ENCODE measurements around the gene MKLN1.

MKLN1 gene

DNA sequence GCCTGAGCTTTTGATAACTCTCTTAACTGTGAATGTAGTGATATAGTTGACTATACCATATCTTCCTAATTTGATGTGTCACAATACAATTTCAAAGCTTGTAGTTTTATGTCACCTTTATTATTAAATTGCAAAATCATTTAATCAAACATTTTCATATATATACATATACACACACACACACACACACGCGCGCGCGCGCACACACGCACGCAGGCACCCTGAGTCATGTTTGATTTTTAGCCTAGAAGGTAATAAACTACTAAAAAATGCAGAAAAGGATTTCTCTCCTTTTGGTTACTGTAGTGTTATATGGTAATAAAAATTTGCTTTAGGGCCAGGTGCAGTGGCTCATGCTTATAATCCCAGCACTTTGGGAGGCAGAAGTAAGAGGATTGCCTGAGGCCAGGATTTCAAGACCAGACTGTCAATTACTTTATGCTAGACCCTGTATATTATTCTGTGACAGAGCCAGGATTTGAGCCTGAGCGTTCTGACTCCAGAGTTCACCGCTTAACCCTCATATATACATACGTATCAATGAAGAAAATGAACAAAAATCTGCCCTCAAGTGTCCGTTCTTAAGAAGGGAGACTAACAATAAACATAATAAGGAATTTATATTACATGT, 139.2 kb downstream of the MKLN1 start:
- TF ChIP-seq, protein P1, sequence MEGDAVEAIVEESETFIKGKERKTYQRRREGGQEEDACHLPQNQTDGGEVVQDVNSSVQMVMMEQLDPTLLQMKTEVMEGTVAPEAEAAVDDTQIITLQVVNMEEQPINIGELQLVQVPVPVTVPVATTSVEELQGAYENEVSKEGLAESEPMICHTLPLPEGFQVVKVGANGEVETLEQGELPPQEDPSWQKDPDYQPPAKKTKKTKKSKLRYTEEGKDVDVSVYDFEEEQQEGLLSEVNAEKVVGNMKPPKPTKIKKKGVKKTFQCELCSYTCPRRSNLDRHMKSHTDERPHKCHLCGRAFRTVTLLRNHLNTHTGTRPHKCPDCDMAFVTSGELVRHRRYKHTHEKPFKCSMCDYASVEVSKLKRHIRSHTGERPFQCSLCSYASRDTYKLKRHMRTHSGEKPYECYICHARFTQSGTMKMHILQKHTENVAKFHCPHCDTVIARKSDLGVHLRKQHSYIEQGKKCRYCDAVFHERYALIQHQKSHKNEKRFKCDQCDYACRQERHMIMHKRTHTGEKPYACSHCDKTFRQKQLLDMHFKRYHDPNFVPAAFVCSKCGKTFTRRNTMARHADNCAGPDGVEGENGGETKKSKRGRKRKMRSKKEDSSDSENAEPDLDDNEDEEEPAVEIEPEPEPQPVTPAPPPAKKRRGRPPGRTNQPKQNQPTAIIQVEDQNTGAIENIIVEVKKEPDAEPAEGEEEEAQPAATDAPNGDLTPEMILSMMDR (IDR thresholded peaks at IDR 0.05; ENCODE audit: insufficient read depth, low read length, poor library complexity, severe bottlenecking) = no peak
- no peak for TF ChIP-seq EZH2phosphoT487 (conservative IDR thresholded peaks at IDR 0.05; ENCODE audit: low read length)
- Histone ChIP-seq H3F3A (ENCODE audit: insufficient read depth) (no peaks in the 10 kb centered on the region; the same call in 1 of the 2 replicates), H3K27ac (ENCODE audit: low read depth, low read length) (no peak overlapping the region), H3K4me2 (ENCODE audit: low read depth, low read length, poor library complexity, severe bottlenecking) (no peak overlapping the region), H2AFZ (ENCODE audit: low read depth, low read length, severe bottlenecking) (no peak overlapping the region), H3K4me3 (ENCODE audit: insufficient read depth, low read length, poor library complexity, severe bottlenecking) (no peak overlapping the region), H3K9me3 (ENCODE audit: insufficient read depth, low read length) (no peaks in the 10 kb centered on the region), H3K9ac (ENCODE audit: low read length) (no peak overlapping the region), H3K9me2 (replicated peaks; ENCODE audit: insufficient read depth, low read length) (no peaks in the 10 kb centered on the region), H3K36me3 (ENCODE audit: low read length) (peaks cover 16% of the 10 kb centered on the region; the same call in 1 of the 2 replicates), H3K27me3 (ENCODE audit: low read length) (no peaks in the 10 kb centered on the region), H4K20me1 (ENCODE audit: low read depth, low read length) (no peaks in the 10 kb centered on the region), H3K79me2 (ENCODE audit: insufficient read depth, low read length) (no peaks in the 10 kb centered on the region)

DNA sequence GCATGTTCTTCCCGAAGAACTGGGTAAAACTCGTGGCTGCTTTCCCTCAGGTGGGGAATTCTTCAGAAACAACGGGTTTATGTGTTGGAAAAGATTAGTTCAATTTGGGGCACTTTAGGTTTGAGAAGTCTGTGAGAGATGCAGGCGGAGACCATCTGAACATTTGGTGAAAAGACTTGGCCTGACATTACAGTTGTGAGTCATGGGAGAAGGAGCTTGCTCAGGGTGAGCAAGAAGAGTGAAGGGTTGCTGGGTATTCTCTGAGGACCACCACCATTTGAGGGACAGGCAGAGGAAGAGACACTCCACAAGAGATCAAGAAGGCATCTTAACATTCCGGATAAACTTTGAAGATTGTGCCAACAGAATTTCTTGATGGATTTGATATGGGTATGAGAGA, 140.1 kb downstream of the MKLN1 start:
- H4K20me1 ChIP-seq (ENCODE audit: low read depth, low read length) = no peaks in the 10 kb centered on the region
- H3K79me2 ChIP-seq (ENCODE audit: insufficient read depth, low read length) = no peaks in the 10 kb centered on the region
- no peak for TF ChIP-seq EZH2phosphoT487 (conservative IDR thresholded peaks at IDR 0.05; ENCODE audit: low read length)
- TF ChIP-seq, protein P1 (IDR thresholded peaks at IDR 0.05; ENCODE audit: insufficient read depth, low read length, poor library complexity, severe bottlenecking) = no peak
- peaks cover 16% of the 10 kb centered on the region; the same call in 1 of the 2 replicates for H3K36me3 ChIP-seq (ENCODE audit: low read length)
- no peak overlapping the region for H2AFZ ChIP-seq (ENCODE audit: low read depth, low read length, severe bottlenecking)
- H3K4me3 ChIP-seq (ENCODE audit: insufficient read depth, low read length, poor library complexity, severe bottlenecking) = no peak overlapping the region
- no peak overlapping the region for H3K27ac ChIP-seq (ENCODE audit: low read depth, low read length)
- no peaks in the 10 kb centered on the region for H3K9me3 ChIP-seq (ENCODE audit: insufficient read depth, low read length)
- no peak overlapping the region for H3K4me2 ChIP-seq (ENCODE audit: low read depth, low read length, poor library complexity, severe bottlenecking)
- H3K27me3 ChIP-seq (ENCODE audit: low read length) = no peaks in the 10 kb centered on the region
- H3K9ac ChIP-seq (ENCODE audit: low read length) = no peak overlapping the region
- H3K9me2 ChIP-seq (replicated peaks; ENCODE audit: insufficient read depth, low read length) = no peaks in the 10 kb centered on the region
- H3F3A ChIP-seq (ENCODE audit: insufficient read depth) = no peaks in the 10 kb centered on the region; the same call in 1 of the 2 replicates

DNA sequence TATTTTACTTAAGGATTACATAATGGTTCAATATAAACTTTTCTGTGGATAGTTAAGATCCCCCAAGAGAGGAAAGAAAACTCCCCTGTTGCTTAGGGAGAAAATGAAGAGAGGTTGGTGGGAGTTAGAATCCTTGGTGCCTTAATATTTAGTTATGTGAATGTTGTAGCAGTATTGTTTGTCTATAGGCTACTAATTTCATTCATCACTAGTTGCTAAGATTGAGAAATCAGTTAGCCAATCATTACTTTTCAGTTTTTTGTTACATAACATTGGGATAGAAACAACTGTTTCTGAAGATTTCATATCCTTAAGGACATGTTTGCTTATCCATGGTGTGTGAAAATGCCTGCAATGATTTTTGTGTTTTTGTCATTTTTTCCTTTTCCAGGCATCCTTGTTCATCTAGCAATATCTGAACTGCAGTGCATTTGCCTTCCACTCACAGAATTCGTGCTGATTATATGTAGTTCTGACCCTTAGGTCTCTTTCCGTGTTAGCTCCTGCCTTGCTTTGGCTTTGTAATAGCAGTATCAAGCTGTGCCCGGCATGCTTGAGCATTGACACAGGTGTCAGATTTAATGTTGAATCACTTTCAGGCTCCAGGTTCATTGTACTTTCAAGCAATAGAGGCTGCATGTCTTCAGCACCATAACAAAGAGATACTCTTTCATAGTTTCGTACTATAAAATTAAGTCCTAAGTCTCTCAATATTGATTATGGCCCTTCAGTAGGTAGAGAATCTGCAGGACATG, 143.8 kb downstream of the MKLN1 start:
- no peak overlapping the region for H2AFZ ChIP-seq (ENCODE audit: low read depth, low read length, severe bottlenecking)
- H4K20me1 ChIP-seq (ENCODE audit: low read depth, low read length) = no peaks in the 10 kb centered on the region
- no peak overlapping the region for H3K27ac ChIP-seq (ENCODE audit: low read depth, low read length)
- no peak overlapping the region for H3K9ac ChIP-seq (ENCODE audit: low read length)
- no peaks in the 10 kb centered on the region for H3K9me2 ChIP-seq (replicated peaks; ENCODE audit: insufficient read depth, low read length)
- TF ChIP-seq, protein P1 (IDR thresholded peaks at IDR 0.05; ENCODE audit: insufficient read depth, low read length, poor library complexity, severe bottlenecking) = no peak
- TF ChIP-seq EZH2phosphoT487 (conservative IDR thresholded peaks at IDR 0.05; ENCODE audit: low read length) = no peak
- H3K79me2 ChIP-seq (ENCODE audit: insufficient read depth, low read length) = no peaks in the 10 kb centered on the region
- no peaks in the 10 kb centered on the region for H3F3A ChIP-seq (ENCODE audit: insufficient read depth)
- no peak overlapping the region for H3K4me3 ChIP-seq (ENCODE audit: insufficient read depth, low read length, poor library complexity, severe bottlenecking)
- H3K9me3 ChIP-seq (ENCODE audit: insufficient read depth, low read length) = no peaks in the 10 kb centered on the region
- peaks cover 9% of the 10 kb centered on the region; the same call in 1 of the 2 replicates for H3K36me3 ChIP-seq (ENCODE audit: low read length)
- H3K4me2 ChIP-seq (ENCODE audit: low read depth, low read length, poor library complexity, severe bottlenecking) = no peak overlapping the region
- H3K27me3 ChIP-seq (ENCODE audit: low read length) = no peaks in the 10 kb centered on the region

Data from SU-DHL-6 (cell line).